T47D (cell line): ENCODE data around the gene ZGLP1.
A peak's percentile ranks its signal among the peaks of the same experiment; 100 is the strongest.

Experiments
- DNase-seq, 2 experiments: peaks; one replicate each; pipeline versions ENCODE4 v3.0.0 to v3.0.0-alpha.2; 2011 to 2012; ENCODE audit warnings: low read depth in 1 of 2, low spot score in 1 of 2
- JUND ChIP-seq: IDR thresholded peaks from 2 replicates; pipeline ENCODE4 v1.6.1; 2012; ENCODE audit warnings: low read depth
- in situ Hi-C: cut with HindIII; loops from 2 replicates; pipeline ENCODE4 v1.10.0; 2016; ENCODE audit warnings: low sequenced_read_pairs, low pct_unique_long_range_greater_than_20kb

Gene ZGLP1

DNA sequence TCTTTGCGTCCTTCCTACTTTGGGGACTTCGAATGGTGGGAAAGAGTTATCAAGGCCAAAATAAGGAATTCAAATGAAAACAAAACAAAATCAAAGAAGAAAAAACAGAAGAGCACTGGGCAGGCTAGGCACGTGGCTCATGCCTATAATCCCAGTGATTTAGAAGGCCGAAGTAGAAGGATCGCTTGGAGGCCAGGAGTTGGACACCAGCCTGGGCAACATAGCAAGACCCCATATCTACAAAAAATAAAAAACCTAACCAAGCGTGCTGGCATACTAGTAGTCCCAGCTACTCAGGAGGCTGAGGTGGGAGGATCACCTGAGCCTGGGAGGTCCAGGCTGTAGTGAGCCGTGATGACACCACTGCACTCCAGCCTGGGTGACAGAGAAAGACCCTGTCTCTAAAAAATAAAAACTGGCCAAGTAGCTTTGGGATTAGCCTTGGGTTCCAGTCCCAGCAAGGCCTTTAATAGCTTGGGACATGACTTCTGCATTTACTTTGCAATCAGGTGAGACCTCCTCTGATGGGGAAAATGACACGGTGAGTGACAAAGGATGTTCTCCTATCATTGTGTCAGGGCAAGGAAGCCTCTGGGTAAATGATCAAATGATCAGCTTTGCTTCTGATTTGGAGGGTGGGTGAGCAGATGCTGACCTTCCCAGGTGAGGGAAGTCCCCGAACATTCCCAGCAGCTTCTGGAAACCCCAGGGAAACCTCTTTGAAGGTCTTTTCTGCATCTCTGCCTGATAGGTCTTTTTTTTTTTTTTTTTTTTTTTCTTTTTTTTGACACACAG lies 31.6 kb downstream of the ZGLP1 start:
- no peak for DNase-seq
- in situ Hi-C loops: no loop called here
- TF ChIP-seq JUND: no peak

DNA sequence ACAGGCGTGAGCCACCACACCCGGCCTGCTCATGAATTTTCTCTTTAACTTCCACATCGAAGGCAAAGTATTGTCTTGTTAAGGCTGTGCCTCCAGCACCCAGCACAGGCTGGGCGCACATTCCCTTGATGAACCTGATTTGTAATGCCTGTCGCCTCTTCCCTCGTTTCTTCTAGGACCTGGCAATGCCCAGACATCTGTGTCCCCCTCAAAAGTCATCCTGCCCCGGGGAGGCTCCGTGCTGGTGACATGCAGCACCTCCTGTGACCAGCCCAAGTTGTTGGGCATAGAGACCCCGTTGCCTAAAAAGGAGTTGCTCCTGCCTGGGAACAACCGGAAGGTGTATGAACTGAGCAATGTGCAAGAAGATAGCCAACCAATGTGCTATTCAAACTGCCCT lies 35.0 kb downstream of the ZGLP1 start:
- TF ChIP-seq JUND: no peak
- DNase-seq: no peak
- in situ Hi-C loops: no loop called here

DNA sequence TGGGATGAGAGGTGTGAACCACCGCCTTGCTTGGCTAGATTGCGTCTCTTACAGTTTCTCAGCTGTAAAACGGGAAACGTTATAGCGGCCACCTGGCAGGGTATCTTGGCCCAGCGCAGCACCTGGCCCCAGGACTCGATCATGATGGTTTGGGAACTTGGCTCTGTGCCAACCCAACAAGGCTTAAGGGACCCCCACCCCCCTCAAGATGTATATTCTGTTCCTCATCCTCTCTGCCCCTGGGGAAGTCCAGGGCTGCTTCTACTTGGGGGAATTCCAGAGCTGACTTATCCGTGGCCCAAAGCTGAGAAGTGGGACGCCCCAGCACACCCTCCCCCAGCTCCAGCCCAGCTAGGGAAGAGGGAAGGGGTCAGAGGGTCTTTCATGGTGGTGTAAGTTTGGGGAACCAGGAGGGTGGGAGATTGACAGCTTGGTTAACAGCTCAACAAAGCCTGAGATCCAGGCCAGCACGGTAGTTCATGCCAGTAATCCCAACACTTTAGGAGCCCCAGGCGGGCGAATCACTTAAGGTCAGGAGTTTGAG lies 38.0 kb downstream of the ZGLP1 start:
- TF ChIP-seq JUND: no peak
- in situ Hi-C loops: no loop called here
- no peak for DNase-seq

DNA sequence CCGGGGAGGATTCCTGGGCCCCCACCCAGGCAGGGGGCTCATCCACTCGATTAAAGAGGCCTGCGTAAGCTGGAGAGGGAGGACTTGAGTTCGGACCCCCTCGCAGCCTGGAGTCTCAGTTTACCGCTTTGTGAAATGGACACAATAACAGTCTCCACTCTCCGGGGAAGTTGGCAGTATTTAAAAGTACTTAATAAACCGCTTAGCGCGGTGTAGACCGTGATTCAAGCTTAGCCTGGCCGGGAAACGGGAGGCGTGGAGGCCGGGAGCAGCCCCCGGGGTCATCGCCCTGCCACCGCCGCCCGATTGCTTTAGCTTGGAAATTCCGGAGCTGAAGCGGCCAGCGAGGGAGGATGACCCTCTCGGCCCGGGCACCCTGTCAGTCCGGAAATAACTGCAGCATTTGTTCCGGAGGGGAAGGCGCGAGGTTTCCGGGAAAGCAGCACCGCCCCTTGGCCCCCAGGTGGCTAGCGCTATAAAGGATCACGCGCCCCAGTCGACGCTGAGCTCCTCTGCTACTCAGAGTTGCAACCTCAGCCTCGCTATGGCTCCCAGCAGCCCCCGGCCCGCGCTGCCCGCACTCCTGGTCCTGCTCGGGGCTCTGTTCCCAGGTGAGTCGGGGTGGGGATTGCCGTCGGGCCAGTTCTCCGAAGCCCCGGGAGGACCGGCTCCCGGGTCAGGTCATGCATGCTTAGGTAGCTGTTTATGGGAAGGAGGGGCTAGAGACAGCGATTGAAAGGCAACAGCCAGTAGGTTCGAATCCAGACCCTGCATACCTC lies 38.8 kb downstream of the ZGLP1 start, which contains the start of gene ICAM1:
Gene ICAM1, plus strand, starts transcription at position 505 of the 779 bp plus-strand sequence. Its CDS starts 40 bp downstream, at position 545.
- in situ Hi-C loops: no loop called here
- peak in 1 of 2 experiments; percentile 52 for DNase-seq
- TF ChIP-seq JUND: no peak

DNA sequence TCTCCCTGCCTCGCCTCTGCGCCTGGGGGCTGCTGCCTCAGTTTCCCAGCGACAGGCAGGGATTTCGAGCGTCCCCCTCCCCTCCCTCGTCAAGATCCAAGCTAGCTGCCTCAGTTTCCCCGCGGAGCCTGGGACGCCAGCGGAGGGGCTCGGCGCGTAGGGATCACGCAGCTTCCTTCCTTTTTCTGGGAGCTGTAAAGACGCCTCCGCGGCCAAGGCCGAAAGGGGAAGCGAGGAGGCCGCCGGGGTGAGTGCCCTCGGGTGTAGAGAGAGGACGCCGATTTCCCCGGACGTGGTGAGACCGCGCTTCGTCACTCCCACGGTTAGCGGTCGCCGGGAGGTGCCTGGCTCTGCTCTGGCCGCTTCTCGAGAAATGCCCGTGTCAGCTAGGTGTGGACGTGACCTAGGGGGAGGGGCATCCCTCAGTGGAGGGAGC lies 39.4 kb downstream of the ZGLP1 start:
- in situ Hi-C loops: no loop called here
- DNase-seq: no peak
- TF ChIP-seq JUND: no peak

DNA sequence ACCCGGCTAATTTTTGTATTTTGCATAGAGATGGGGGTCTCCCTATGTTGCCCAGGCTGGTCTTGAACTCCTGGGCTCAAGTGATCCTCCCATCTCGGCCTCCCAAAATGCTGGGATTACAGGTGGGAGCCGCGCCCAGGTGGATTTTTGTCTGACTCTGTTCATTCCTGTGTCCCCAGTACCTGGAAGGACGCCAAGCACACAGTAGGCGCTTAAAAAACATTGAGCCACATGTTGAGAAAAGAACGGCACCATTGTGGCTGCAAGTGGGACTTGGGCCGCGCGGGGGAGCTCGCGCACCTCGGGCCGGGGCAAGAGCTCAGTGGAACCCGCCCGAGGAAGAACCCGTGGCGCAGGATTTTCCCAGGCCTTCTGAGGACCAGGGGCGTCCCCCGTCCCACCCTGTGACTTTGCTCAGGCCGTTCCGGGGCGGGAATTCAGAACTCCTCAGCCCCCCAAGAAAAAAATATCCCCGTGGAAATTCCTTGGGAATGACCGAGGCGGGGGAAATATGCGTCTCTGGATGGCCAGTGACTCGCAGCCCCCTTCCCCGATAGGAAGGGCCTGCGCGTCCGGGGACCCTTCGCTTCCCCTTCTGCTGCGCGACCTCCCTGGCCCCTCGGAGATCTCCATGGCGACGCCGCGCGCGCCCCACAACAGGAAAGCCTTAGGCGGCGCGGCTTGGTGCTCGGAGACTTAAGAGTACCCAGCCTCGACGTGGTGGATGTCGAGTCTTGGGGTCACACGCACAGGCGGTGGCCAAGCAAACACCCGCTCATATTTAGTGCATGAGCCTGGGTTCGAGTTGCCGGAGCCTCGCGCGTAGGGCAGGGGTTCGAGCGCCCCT lies 40.1 kb downstream of the ZGLP1 start:
- no peak for TF ChIP-seq JUND
- in situ Hi-C loops: no loop called here
- DNase-seq: peak in 1 of 2 experiments; percentile 75

DNA sequence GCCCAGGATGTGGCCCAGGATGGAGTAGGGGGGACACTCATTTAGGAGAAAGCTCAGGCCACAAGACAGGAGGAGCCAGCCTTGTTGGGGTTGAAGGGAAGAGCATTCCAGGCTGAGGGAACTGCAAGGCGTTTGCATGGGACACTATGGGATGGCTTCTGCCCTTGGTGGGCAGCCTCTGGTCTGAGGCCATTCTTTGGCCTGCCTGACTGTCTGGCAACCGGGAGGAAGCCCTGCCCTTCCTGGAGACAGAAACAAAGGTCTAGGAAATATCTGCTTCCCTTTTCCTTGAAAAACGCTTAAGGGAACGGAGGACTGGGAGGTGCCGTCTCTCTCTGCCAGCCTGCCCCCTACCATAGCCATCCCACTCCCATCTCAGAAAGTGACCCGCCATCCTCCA lies 41.5 kb downstream of the ZGLP1 start:
- in situ Hi-C loops: no loop called here
- no peak for TF ChIP-seq JUND
- no peak for DNase-seq

DNA sequence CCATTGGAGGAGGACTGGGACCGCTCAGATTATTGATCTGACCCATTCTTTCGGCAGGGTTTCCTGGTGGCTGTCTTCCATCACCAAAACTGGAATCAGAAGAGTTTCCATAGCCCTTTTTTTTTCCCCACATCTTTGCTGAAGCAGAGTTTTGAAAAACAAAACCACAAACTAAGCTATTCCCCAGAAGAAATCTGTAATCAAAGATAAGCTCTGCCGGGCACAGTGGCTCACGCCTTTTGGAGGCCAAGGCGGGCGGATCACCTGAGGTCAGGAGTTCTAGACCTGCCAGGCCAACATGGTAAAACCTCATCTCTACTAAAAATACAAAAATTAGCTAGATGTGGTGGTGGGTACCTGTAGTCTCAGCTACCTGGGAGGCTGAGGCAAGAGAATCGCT lies 42.9 kb downstream of the ZGLP1 start:
- in situ Hi-C loops: no loop called here
- no peak for TF ChIP-seq JUND
- no peak for DNase-seq

DNA sequence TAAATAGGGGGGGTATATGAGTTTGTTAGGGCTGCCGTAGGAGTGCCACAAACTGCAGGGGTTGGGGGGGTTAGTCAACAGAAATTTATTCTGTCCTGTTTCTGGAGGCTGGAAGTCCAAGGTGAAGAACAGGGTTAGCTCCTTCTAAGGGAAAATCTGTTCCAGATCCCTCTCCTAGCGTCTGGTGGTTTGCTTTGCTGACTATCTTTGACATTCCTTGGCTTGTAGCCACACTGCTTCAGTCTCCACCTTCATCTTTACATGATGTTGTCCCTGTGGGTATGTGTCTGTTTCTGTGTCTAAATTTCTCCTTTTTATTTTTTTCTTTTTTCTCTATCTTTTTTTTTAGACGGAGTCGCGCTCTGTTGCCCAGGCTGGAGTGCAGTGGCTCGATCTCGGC lies 46.8 kb downstream of the ZGLP1 start:
- no peak for DNase-seq
- TF ChIP-seq JUND: no peak
- in situ Hi-C loops: no loop called here

DNA sequence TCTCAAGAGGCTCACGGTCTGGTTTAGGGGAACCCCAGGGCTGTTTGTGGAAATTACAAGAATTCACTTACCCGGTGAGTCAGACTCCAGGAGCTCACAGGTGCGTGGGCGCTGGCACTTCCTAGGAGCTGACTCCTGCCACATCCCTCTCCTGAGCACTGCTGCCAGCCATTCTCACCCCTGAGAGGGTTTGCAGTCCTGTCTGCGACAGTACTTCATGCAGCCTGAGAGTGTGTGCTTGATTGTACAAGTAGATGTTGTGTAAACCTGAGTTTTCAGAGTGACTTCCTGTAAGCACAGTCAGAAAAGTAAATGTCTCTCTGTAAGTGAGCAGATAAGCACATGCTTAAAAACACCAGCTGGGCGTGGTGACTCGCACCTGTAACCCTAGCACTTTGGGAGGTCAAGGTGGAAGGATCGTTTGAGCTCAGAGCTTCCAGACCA lies 49.5 kb downstream of the ZGLP1 start:
- in situ Hi-C loops: no loop called here
- no peak for TF ChIP-seq JUND
- no peak for DNase-seq

DNA sequence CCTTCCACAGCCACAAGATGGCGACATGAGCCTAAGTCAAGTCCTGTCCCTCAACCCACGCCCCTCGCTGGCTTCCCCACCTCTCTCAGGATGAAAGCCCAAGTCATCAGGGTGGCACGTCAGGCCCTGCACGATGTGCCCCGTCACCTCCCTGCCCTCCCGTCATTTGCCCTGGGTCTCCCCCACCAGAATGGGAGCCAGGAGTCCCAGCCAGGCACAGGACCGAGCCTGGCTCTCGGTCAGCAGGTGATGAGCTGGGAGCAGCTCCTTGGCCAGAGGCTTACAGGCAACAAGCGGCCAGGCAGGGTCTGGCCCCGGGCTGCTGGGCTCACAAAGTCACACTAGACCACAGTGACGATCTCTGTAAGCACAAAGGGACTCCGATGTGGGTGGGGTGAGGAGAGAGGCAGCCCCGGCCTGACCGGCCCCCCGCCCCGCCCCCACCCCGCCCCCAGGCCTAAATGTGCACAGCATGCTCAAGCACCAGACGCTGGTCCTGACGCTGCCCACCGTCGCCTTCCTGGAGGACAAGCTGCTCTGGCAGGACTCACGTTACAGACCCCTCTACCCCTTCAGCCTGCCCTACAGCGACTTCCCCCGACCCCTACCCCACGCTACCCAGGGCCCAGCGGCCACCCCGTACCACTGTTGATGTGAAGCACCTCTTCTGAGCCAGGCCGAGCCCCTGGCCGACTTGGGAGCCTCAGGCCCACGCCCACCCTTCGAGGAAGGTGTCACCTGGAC lies 50.3 kb downstream of the ZGLP1 start:
- no peak for TF ChIP-seq JUND
- DNase-seq: peak in 1 of 2 experiments; percentile 80
- in situ Hi-C loops: no loop called here
